Measurements from ENCODE around the gene ARHGEF26.

- no peak for TF ChIP-seq CTCF (IDR thresholded peaks at IDR 0.05; ENCODE audit: low read length)
- no peak for TF ChIP-seq EZH2 (IDR thresholded peaks at IDR 0.05; ENCODE audit: borderline replicate concordance, low read length)
These were observed 74.6 kb downstream of the ARHGEF26 start for GRCh38 chr3:154195620-154196356.

All from OCI-LY1 (cell line).